AG09309 (cell line): Measurements from ENCODE around the gene HOXA4.

Source experiments
- DNase-seq: peaks from one replicate; pipeline ENCODE4 v3.0.0-alpha.2; 2010; ENCODE audit warnings: low read depth
- H3K4me3 ChIP-seq: 2 replicates; pipeline ENCODE4 v1.5.1; 2011; ENCODE audit warnings: mild to moderate bottlenecking, low read depth, low read length, moderate library complexity; ENCODE audit not compliant: control insufficient read depth
- CTCF ChIP-seq: IDR thresholded peaks from 2 replicates; pipeline ENCODE4 v1.5.1; 2011; ENCODE audit warnings: mild to moderate bottlenecking, low read depth, low read length, inconsistent platforms; ENCODE audit not compliant: insufficient read depth, control insufficient read depth; ENCODE audit errors: missing control alignments

HOXA4 gene

GRCh38 chr7:27124902-27125689, 5.5 kb downstream of the HOXA4 start:
- DNase-seq = no peak
- TF ChIP-seq CTCF = no peak
- no peak overlapping the region for H3K4me3 ChIP-seq

- no peak overlapping the region for H3K4me3 ChIP-seq
- TF ChIP-seq CTCF = no peak
- no peak for DNase-seq
Measured at GRCh38 chr7:27124096-27124901, 6.3 kb downstream of the HOXA4 start.

GRCh38 chr7:27123477-27124053, 7.0 kb downstream of the HOXA4 start:
- no peak for TF ChIP-seq CTCF
- DNase-seq = no peak
- no peak overlapping the region for H3K4me3 ChIP-seq

- DNase-seq = no peak
- TF ChIP-seq CTCF = no peak
- H3K4me3 ChIP-seq = no peak overlapping the region
Measured at GRCh38 chr7:27123007-27123476, 7.5 kb downstream of the HOXA4 start.

GRCh38 chr7:27122077-27122910, 8.3 kb downstream of the HOXA4 start:
- no peak overlapping the region for H3K4me3 ChIP-seq
- no peak for TF ChIP-seq CTCF

GRCh38 chr7:27121684-27122076, 8.9 kb downstream of the HOXA4 start:
- no peak for DNase-seq
- no peak for TF ChIP-seq CTCF
- no peak overlapping the region for H3K4me3 ChIP-seq

More at GRCh38 chr7:27122077-27122910, 8.3 kb downstream of the HOXA4 start:
- no peak for DNase-seq
